TTC549 (cell line): Measurements from ENCODE around the gene FRMPD1.

Experiments
- FAIRE-seq: peaks from 2 replicates; lab custom pipeline; 2012; peaks lifted over from hg19 to GRCh38; lab: Jason Lieb, UNC

FRMPD1 gene

DNA sequence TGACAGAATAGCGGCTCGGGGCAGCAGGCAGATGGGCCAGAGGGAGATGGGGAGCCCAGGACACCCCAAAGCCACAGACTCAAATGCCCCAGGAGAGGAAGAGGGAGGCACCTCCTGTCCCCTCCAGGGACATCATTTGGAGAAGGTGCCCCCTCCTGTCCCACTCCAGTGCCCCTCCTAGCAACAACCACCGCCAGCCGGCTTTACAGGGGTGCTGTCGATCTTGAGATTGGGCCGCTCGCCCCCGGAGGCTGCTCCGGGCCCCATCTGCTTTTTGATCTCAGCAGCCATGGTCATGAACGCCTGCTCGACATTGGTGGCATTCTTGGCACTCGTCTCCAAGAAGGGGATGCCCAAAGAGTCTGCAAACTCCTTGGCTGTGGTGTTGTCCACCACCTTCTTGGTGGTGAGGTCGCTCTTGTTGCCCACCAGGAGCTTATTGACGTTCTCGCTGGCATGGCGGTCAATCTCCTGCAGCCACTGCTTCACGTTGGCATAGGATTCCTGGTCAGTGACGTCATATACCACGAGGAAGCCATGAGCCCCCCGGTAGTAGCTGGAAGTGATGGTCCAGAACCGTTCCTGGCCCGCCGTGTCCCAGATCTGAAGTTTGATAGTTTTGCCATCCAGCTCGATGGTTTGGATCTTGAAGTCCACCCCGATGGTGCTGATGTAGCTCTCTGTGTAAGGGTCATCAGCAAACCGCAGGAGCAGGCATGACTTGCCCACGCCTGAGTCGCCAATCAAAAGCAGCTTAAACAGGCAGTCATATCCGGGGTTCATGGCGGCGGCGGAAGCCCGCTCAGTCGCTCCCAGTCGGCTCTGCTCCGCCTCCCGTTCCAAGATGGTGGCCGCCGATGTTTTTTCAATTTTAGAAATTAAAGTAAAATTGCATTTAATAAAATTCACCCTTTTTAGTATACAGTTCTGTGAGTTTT, 14.0 kb upstream of the FRMPD1 start:
- FAIRE-seq, result no peak

GRCh38 chr9:37639109-37639762, 11.5 kb upstream of the FRMPD1 start:
- no peak for FAIRE-seq

DNA sequence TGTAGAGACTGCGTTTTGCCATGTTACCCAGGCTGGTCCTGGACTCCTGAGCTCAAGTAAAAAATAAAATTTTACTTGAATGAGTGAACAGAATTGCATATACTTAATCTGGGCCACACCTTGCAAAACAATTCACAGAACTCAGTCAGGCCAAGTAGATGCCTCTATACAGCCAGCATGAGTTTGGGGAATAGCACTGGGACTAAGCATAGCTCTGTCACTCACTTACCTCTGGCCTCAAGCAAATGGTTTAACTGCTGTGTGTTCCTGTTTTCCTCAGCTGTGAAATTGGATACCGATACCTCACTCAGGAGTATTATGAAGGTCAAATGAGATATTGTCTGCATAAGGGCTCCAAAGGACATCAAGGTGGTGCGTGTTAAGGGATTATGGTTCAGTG, 10.9 kb upstream of the FRMPD1 start:
- FAIRE-seq, result no peak

DNA sequence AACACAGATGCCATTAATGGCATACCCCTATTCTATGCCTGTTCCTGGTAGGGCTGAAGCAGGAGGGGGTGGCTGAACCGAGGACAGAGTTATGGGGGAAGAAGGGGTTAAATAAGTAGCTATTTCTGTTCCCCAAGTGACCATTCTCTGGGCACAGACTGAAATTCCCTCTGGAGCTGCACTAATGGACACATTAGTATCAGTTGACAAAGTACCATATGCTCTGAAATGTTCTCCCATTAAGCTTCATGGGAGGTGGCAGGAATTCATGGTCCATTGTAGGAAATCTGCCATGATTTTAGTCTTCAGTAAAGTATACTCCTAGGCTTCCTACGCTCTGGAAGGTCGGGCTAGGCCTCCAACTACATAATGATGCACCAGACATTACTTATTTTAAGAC, 10.5 kb upstream of the FRMPD1 start:
- FAIRE-seq, result no peak

GRCh38 chr9:37641331-37641730, 9.4 kb upstream of the FRMPD1 start:
- no peak for FAIRE-seq

DNA sequence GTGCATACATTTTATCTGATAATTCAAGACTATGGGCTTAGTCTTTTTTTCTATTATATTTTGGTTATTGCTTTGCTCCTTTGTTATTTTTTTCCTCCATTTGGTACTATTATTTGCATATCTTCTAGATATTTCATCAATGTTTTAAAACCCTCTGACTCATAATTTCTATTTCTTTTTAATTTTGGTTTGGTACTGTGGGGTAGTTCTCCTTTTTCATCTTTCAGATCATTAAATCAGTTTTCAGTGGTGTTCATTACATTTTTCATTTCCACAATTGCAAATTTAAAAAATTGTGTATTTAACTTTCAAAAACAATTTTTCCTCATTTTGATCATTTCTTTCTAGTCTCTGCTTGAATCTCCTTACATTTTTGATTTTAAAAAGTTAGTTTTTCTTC, 7.5 kb upstream of the FRMPD1 start:
- FAIRE-seq, result no peak

- no peak for FAIRE-seq
Measured at GRCh38 chr9:37645903-37646506, 4.7 kb upstream of the FRMPD1 start.

DNA sequence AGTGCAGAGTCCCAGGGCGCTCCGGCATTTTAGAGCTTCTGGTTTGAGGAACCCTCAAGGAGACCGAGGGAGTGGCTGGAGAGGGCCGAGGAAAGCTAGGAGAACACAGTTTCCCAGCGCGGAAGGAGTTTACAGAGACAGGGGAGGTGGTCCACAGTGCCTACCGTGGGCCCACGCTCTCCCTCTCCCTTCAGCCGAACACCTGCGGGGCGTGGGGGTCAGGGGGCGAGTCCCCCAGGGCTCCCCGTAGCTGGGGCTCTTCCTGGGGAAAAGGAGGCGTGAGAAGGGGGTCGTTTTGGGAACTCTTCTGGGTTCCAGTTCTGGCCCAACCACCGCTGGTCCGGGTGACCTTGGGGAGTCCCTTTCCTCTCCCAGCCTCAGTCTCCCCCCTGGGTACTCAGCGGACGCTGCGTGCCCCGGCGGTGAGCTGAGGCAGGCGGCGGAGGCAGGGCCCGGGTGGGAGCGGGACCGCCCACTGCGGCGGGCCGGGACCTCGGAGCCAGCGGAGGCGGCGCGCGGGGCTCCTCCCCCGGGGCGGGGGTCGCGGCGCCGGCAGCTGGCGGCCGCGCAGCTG, 368 bp upstream of the FRMPD1 start:
- FAIRE-seq, result no peak

- FAIRE-seq, result no peak
Measured at GRCh38 chr9:37652261-37652660, 1.5 kb downstream of the FRMPD1 start.

DNA sequence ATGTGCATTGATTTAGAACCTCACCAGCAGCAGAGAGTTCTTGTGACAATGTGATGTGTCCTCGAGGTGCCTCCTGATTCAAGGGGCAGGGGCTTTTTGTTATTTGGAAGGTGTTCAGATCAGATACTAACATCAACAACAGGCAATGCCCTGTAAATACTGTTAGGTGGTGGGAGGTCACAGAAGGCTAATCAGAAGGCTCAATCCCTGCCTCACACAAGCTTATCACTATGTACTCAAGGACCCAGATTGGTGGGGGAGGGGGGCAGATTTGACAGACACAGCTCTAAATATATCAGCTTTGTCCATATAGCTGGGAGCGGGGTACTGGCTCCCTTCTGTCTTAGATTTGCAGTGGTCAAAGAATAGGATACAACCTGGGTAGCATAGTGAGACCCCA, 2.6 kb downstream of the FRMPD1 start:
- no peak for FAIRE-seq

DNA sequence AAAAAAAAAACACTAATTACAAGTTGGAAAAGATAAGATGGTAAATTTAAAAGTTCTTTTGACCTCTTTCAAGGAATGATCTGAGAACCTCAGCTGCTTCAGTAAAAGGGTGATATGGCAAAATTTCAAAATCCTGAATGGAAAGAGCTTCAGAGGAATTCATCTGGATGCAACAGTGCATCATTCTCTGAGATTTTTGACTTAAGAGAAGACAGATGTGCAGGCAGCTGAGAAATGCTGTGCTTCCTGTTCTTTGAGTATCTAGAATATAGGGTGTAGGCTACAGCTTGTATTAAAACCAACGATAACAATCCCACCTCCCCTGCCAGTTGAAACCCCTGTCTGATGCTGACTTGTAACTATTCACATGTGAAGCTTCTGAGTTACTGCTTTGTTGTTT, 6.2 kb downstream of the FRMPD1 start:
- no peak for FAIRE-seq

- no peak for FAIRE-seq
Measured at GRCh38 chr9:37660691-37661090, 9.9 kb downstream of the FRMPD1 start.

DNA sequence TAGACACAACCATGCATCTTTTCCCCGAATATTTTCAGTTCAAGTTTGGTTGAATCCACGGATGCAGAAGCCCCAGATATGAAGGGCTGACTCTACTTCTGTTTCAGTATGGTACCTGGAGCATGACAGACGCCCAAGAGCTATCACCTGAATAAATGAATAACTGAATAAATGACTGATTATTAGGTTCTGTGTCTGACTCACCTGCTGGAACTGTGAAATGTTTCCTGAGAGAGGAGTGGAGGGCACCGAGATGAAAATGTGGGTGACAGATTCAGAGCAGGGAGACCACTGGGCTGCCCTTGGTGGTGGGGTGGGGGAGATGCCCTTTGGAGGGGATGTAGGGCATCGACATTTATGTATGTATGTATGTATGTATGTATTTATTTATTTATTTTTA, 13.2 kb downstream of the FRMPD1 start:
- FAIRE-seq, result no peak

DNA sequence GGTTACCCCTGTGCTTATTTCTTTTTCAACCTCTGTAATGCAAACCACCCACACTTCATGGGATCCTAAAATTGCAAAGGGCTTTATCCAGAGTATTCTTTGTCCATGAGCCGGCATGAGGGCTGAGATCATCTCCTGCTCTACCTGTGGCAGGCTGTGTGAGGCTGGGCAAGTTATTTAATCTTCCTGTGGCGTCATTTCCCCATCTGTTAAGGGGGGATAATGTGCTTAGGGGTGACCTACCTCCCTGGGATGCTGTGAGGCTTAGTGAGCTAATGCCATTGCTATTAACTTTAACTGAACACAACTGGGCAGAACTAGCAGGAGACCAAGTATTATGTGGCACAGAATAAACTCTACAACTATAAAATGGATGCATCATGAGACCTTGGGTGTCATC, 17.0 kb downstream of the FRMPD1 start:
- no peak for FAIRE-seq

GRCh38 chr9:37668116-37668601, 17.4 kb downstream of the FRMPD1 start:
- no peak for FAIRE-seq

GRCh38 chr9:37669232-37669631, 18.5 kb downstream of the FRMPD1 start:
- FAIRE-seq, result no peak

- FAIRE-seq, result no peak
Measured at GRCh38 chr9:37675661-37676060, 24.9 kb downstream of the FRMPD1 start.

DNA sequence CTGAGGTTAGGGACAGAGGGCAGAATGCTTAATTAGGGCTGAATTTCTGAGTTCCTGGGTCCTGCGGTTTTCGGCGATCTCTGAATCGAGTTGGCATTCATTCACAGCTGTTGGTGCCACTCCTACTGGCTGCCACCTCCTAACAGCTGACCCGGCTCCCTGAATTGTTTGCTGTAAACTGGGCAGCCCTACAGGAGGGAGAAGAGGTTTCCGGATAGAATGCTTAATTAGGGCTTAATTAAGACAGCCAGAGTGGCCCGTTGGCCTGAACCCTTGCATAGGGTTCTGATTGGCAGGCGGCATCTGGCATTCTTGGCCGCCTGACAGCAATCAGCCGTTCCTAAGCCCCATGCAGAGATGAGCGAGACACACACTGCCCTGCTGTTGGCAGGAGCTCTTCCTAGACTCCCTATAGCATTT, 25.7 kb downstream of the FRMPD1 start:
- no peak for FAIRE-seq

DNA sequence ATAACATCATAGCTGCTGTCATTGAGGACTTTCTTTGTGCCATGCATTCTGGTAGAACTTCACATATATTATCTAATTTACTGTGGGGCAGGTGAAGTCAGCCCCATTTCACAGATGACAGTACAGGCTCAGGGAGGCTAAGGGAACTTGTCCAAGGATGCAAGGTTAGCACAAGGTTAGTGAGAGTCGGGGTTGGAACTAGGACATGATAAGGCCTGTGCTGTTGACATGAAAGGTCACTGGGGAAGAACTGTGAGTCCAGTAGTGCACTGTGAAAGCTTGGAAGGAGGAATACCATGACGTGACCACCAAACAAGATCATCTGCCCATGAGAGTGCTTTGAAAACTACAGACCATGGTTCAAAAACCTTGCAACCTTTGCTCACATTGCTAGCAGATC, 26.7 kb downstream of the FRMPD1 start:
- no peak for FAIRE-seq

GRCh38 chr9:37678789-37679273, 28.1 kb downstream of the FRMPD1 start:
- FAIRE-seq, result no peak

- FAIRE-seq, result no peak
Measured at GRCh38 chr9:37679649-37680402, 29.1 kb downstream of the FRMPD1 start.

GRCh38 chr9:37682951-37683350, 32.2 kb downstream of the FRMPD1 start:
- FAIRE-seq, result no peak
